ENCODE measurements around the gene ITGB1. TPM values are rescaled to one million over a fixed set of nuclear protein-coding genes. Genes with fewer than 3 reads are reported as not detected.

Gene ITGB1
- total and polyA plus RNA-seq, 2 of the 8 experiments (the other 6 are each of a cell fraction or from before 2014, with no cell fraction given), result 82.7 to 321 TPM

GRCh38 chr10:32958085-32959005, at the start of gene ITGB1 (continued):
- no peak for TF ChIP-seq RNF2 (IDR thresholded peaks at IDR 0.05; ENCODE audit: borderline replicate concordance, low read depth, low read length, missing control alignments, poor library complexity, severe bottlenecking)
- TF ChIP-seq YY1 (IDR thresholded peaks at IDR 0.05; ENCODE audit: low read depth, low read length), result no peak
- TF ChIP-seq KDM4A (IDR thresholded peaks at IDR 0.05; ENCODE audit: low read depth, low read length, severe bottlenecking), result peak; percentile 51
- no peak for TF ChIP-seq SP2 (IDR thresholded peaks at IDR 0.05; ENCODE audit: low read length)
- TF ChIP-seq JUND (IDR thresholded peaks at IDR 0.05; ENCODE audit: low read length), result no peak
- no peak for TF ChIP-seq GABPA (IDR thresholded peaks at IDR 0.05; ENCODE audit: borderline replicate concordance, insufficient read depth, low read length)
- no peak for TF ChIP-seq JUN (IDR thresholded peaks at IDR 0.05; ENCODE audit: low read depth, low read length)
- no peak for TF ChIP-seq POU5F1 (IDR thresholded peaks at IDR 0.05; ENCODE audit: low read depth, low read length)
- TF ChIP-seq CREB1 (IDR thresholded peaks at IDR 0.05), result peak; percentile 74
- TF ChIP-seq KDM1A (IDR thresholded peaks at IDR 0.05; ENCODE audit: borderline replicate concordance, low read length), result no peak
- TF ChIP-seq MAX (IDR thresholded peaks at IDR 0.05), result peak; percentile 71
- TF ChIP-seq EGR1 (IDR thresholded peaks at IDR 0.05; ENCODE audit: borderline replicate concordance, low read depth, low read length), result 0 out of 2 replicates have a peak, but pooled peaks have one; percentile 6

All from H1 (cell line).